Colon (tissue), 2 donors: Measurements from ENCODE around the gene HNRNPR.

ENCODE experiments used
- FAIRE-seq: peaks from 2 replicates; lab custom pipeline; 2012; peaks lifted over from hg19 to GRCh38; lab: Jason Lieb, UNC
- donor health status: control.
- donor health status: control.

The HNRNPR gene

GRCh38 chr1:23368562-23369334 is 24.7 kb upstream of the HNRNPR start:
- no peak for FAIRE-seq

- FAIRE-seq: no peak
These were observed 23.9 kb upstream of the HNRNPR start for GRCh38 chr1:23367791-23368561.

- FAIRE-seq: no peak
These were observed 23.3 kb upstream of the HNRNPR start for GRCh38 chr1:23367451-23367790.

GRCh38 chr1:23366598-23366997 is 22.5 kb upstream of the HNRNPR start:
- FAIRE-seq: no peak

- FAIRE-seq: no peak
These were observed 22.1 kb upstream of the HNRNPR start for GRCh38 chr1:23366146-23366545.

- no peak for FAIRE-seq
These were observed 18.2 kb upstream of the HNRNPR start for GRCh38 chr1:23362218-23362713.

- FAIRE-seq: no peak
These were observed 14.3 kb upstream of the HNRNPR start for GRCh38 chr1:23358310-23358875.

- no peak for FAIRE-seq
These were observed 13.2 kb upstream of the HNRNPR start for GRCh38 chr1:23357138-23357908.

GRCh38 chr1:23356471-23357137 is 12.5 kb upstream of the HNRNPR start:
- no peak for FAIRE-seq

- FAIRE-seq: no peak
These were observed 10.2 kb upstream of the HNRNPR start for GRCh38 chr1:23354245-23354644.

- no peak for FAIRE-seq
These were observed 8.1 kb upstream of the HNRNPR start for GRCh38 chr1:23352096-23352695.

GRCh38 chr1:23345920-23346319 is 1.8 kb upstream of the HNRNPR start:
- FAIRE-seq: no peak

GRCh38 chr1:23344987-23345472 is 946 bp upstream of the HNRNPR start:
- FAIRE-seq: no peak

- FAIRE-seq: no peak
These were observed 618 bp downstream of the HNRNPR start for GRCh38 chr1:23343221-23344110.

GRCh38 chr1:23341931-23342692 is 2.0 kb downstream of the HNRNPR start:
- FAIRE-seq: no peak

- FAIRE-seq: no peak
These were observed 4.5 kb downstream of the HNRNPR start for GRCh38 chr1:23339632-23340031.

- no peak for FAIRE-seq
These were observed 6.2 kb downstream of the HNRNPR start for GRCh38 chr1:23337869-23338268.

GRCh38 chr1:23331713-23332112 is 12.4 kb downstream of the HNRNPR start:
- no peak for FAIRE-seq

GRCh38 chr1:23330846-23331245 is 13.2 kb downstream of the HNRNPR start:
- no peak for FAIRE-seq
